ENCODE measurements around the gene ANKRD44. TPM values are rescaled to one million over a fixed set of nuclear protein-coding genes. Genes with fewer than 3 reads are reported as not detected.

The ANKRD44 gene
- total RNA-seq, 6 experiments from 2014 or later, result 3.8 to 5.7 (median 4.7) TPM

- no peak for DNase-seq
- H3K27me3 Mint-ChIP-seq (ENCODE audit: insufficient read depth), result peaks cover 1% of the 10 kb centered on the region; the same call in 1 of the 2 replicates
- H3K9me3 Mint-ChIP-seq, result peaks cover 15% of the 10 kb centered on the region
- H3K27ac Mint-ChIP-seq, result no peak overlapping the region
- TF ChIP-seq CTCF (IDR thresholded peaks at IDR 0.05), result peak; percentile 38; the same call in 1 of the 2 replicates
- no peaks in the 10 kb centered on the region for H3K4me1 Mint-ChIP-seq (ENCODE audit: low read depth)
- no peak overlapping the region for H3K4me3 Mint-ChIP-seq
- H3K36me3 Mint-ChIP-seq (ENCODE audit: low read depth), result peaks cover 12% of the 10 kb centered on the region
Measured at GRCh38 chr2:197057959-197058358, 252.6 kb downstream of the ANKRD44 start.

GRCh38 chr2:197055045-197055444, 255.5 kb downstream of the ANKRD44 start:
- 0 out of 2 replicates have a peak, but pooled peaks cover 1% of the 10 kb centered on the region for H3K27me3 Mint-ChIP-seq (ENCODE audit: insufficient read depth)
- peaks cover 12% of the 10 kb centered on the region for H3K36me3 Mint-ChIP-seq (ENCODE audit: low read depth)
- TF ChIP-seq CTCF (IDR thresholded peaks at IDR 0.05), result no peak
- no peak overlapping the region for H3K4me3 Mint-ChIP-seq
- H3K9me3 Mint-ChIP-seq, result peaks cover 15% of the 10 kb centered on the region
- no peak overlapping the region for H3K27ac Mint-ChIP-seq
- H3K4me1 Mint-ChIP-seq (ENCODE audit: low read depth), result peaks cover 5% of the 10 kb centered on the region; the same call in 1 of the 2 replicates
- no peak for DNase-seq

GRCh38 chr2:197054437-197054836, 256.1 kb downstream of the ANKRD44 start:
- peaks cover 15% of the 10 kb centered on the region for H3K9me3 Mint-ChIP-seq
- 0 out of 2 replicates have a peak, but pooled peaks cover 3% of the 10 kb centered on the region for H3K27me3 Mint-ChIP-seq (ENCODE audit: insufficient read depth)
- H3K4me3 Mint-ChIP-seq, result no peak overlapping the region
- peaks cover 12% of the 10 kb centered on the region for H3K36me3 Mint-ChIP-seq (ENCODE audit: low read depth)
- no peak for DNase-seq
- H3K27ac Mint-ChIP-seq, result no peak overlapping the region
- peaks cover 5% of the 10 kb centered on the region; the same call in 1 of the 2 replicates for H3K4me1 Mint-ChIP-seq (ENCODE audit: low read depth)
- no peak for TF ChIP-seq CTCF (IDR thresholded peaks at IDR 0.05)

GRCh38 chr2:197052356-197052755, 258.2 kb downstream of the ANKRD44 start:
- Mint-ChIP-seq H3K4me3 (no peak overlapping the region), H3K36me3 (ENCODE audit: low read depth) (peaks cover 12% of the 10 kb centered on the region), H3K9me3 (peaks cover 15% of the 10 kb centered on the region), H3K27ac (no peak overlapping the region), H3K4me1 (ENCODE audit: low read depth) (peaks cover 5% of the 10 kb centered on the region; the same call in 1 of the 2 replicates), H3K27me3 (ENCODE audit: insufficient read depth) (0 out of 2 replicates have a peak, but pooled peaks cover 3% of the 10 kb centered on the region)
- TF ChIP-seq CTCF (IDR thresholded peaks at IDR 0.05), result no peak
- DNase-seq, result no peak

GRCh38 chr2:197045115-197045514, 265.5 kb downstream of the ANKRD44 start:
- Mint-ChIP-seq H3K9me3 (no peaks in the 10 kb centered on the region), H3K27me3 (ENCODE audit: insufficient read depth) (0 out of 2 replicates have a peak, but pooled peaks cover 3% of the 10 kb centered on the region), H3K4me1 (ENCODE audit: low read depth) (no peaks in the 10 kb centered on the region), H3K4me3 (no peak overlapping the region), H3K27ac (no peak overlapping the region), H3K36me3 (ENCODE audit: low read depth) (no peaks in the 10 kb centered on the region)
- no peak for DNase-seq
- no peak for TF ChIP-seq CTCF (IDR thresholded peaks at IDR 0.05)

Data from HFFc6 (cell line).